ENCODE results near the gene TRIM14. TPM values are rescaled to one million over a fixed set of nuclear protein-coding genes. Genes with fewer than 3 reads are reported as not detected.

Gene TRIM14
- total and polyA plus RNA-seq, 2 of the 13 experiments (the other 11 are each of a cell fraction or from before 2014, with no cell fraction given) = 9.2 to 13.0 TPM

DNA sequence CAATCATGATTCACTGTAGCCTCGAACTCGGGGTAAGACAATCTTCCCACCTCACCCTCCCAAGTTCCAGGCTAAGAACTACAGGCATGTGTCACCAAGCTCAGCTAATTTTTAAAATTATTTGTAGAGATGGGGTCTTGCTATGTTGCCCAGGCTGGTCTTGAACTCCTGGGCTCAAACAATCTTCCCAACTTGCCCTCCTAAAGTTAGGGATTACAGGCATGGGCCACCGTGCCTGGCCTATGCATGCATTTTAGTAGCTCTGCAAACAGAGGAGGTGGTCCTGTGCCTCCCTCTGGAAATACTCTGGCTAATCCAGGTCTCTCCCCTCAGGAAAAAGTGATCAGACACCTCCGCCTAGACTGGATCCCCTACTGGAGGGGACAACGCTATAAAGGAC, 21.5 kb upstream of the TRIM14 start:
- no peak overlapping the region for H3K27ac ChIP-seq (ENCODE audit: extremely low read length, insufficient read depth, low read length)
- no peak overlapping the region for H2AFZ ChIP-seq (ENCODE audit: low read length)
- no peaks in the 10 kb centered on the region for H4K20me1 ChIP-seq (ENCODE audit: insufficient read depth, low read length)
- H3K4me1 ChIP-seq (ENCODE audit: insufficient read depth, low read length) = peaks cover 15% of the 10 kb centered on the region
- in situ Hi-C loops (cut with HindIII; ENCODE audit: extremely low pct_ligation_motif_present, low pct_unique_long_range_greater_than_20kb) (no loop called here), intact Hi-C loops (cut with micrococcal nuclease; ENCODE audit: unreplicated experiment) (no loop called here)
- FAIRE-seq (no peak), ATAC-seq (no peak), DNase-seq (ENCODE audit: low spot score) (no peak)
- H3K79me2 ChIP-seq (ENCODE audit: insufficient read depth, low read length) = no peaks in the 10 kb centered on the region
- POLR2A ChIA-PET = no interaction called here
- no peaks in the 10 kb centered on the region for H3K9me3 ChIP-seq (ENCODE audit: low read length)
- no peak overlapping the region for H3K4me2 ChIP-seq (ENCODE audit: low read depth, low read length)
- BruUV-seq (replicated peaks) = no TSS peak
- H3K27me3 ChIP-seq (ENCODE audit: control insufficient read depth in 1 of 2, insufficient read depth in 2 of 2, low read length in 2 of 2) = no peaks in the 10 kb centered on the region
- CTCF ChIA-PET (ENCODE audit: low intra/inter-chr PET ratio, low total read pairs) = no interaction called here
- H3K4me3 ChIP-seq (replicated peaks in 1 of 3; ENCODE audit: insufficient read depth in 1 of 3, low read depth in 2 of 3, low read length in 3 of 3) = no peak overlapping the region
- TF ChIP-seq ZFP90 (CRISPR knock-in tag; IDR thresholded peaks at IDR 0.05; ENCODE audit: borderline replicate concordance) (no peak), PHF8 (CRISPR knock-in tag; IDR thresholded peaks at IDR 0.05) (no peak), ZNF121 (CRISPR knock-in tag; IDR thresholded peaks at IDR 0.05) (peak; percentile 69; the same call in 1 of the 2 replicates), ZNF367 (CRISPR knock-in tag; IDR thresholded peaks at IDR 0.05; ENCODE audit: borderline replicate concordance) (no peak), CBX2 (IDR thresholded peaks at IDR 0.05; ENCODE audit: low read depth, low read length) (no peak), CBX2 (CRISPR knock-in tag; IDR thresholded peaks at IDR 0.05; ENCODE audit: low read depth) (no peak), ZFP36 (IDR thresholded peaks at IDR 0.05; ENCODE audit: borderline replicate concordance, low read depth, low read length, partially characterized antibody) (no peak)
- no peak overlapping the region for H3K9ac ChIP-seq (ENCODE audit: insufficient read depth, low read depth, low read length)
- peaks cover 4 to 37% of the 10 kb centered on the region in 2 experiments for H3K36me3 ChIP-seq (replicated peaks in 1 of 2; ENCODE audit: control insufficient read depth in 1 of 2, insufficient read depth in 2 of 2, low read length in 2 of 2)
- 96% methylated on average over 5 of the region's 5 CpGs for WGBS (ENCODE audit: low lambda C conversion rate)

DNA sequence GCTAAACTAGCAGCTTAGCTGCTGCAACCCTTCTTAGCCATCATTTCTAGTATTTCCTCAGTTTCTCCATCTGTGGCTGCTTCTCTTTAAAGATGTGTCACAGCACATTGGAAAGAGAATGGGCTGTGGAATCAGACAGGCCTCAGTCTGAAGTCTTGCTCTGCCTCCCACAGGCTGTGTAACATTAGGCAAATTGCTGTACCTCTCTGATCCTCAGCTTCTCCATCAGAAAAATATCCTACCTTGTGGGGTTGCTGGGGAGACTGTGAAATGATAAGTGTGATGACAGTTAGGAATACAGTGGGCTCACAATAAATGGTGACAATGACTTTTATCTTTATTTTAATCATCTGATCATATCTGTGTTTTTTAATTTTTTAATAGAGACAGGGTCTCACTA, 17.5 kb upstream of the TRIM14 start:
- in situ Hi-C loops (cut with HindIII; ENCODE audit: extremely low pct_ligation_motif_present, low pct_unique_long_range_greater_than_20kb) = no loop called here
- ChIA-PET CTCF (ENCODE audit: low intra/inter-chr PET ratio, low total read pairs) (no interaction called here), POLR2A (no interaction called here)
- Histone ChIP-seq H3K27me3 (ENCODE audit: control insufficient read depth in 1 of 2, insufficient read depth in 2 of 2, low read length in 2 of 2) (no peaks in the 10 kb centered on the region), H4K20me1 (ENCODE audit: insufficient read depth, low read length) (no peaks in the 10 kb centered on the region), H3K4me3 (replicated peaks in 1 of 3; ENCODE audit: insufficient read depth in 1 of 3, low read depth in 2 of 3, low read length in 3 of 3) (no peak overlapping the region), H3K27ac (ENCODE audit: extremely low read length, insufficient read depth, low read length) (no peak overlapping the region), H3K36me3 (replicated peaks in 1 of 2; ENCODE audit: control insufficient read depth in 1 of 2, insufficient read depth in 2 of 2, low read length in 2 of 2) (peaks cover 7 to 56% of the 10 kb centered on the region in 2 experiments; a peak in 4 of 5 replicates), H3K79me2 (ENCODE audit: insufficient read depth, low read length) (no peaks in the 10 kb centered on the region), H3K4me2 (ENCODE audit: low read depth, low read length) (no peak overlapping the region), H2AFZ (ENCODE audit: low read length) (no peak overlapping the region), H3K9ac (ENCODE audit: insufficient read depth, low read depth, low read length) (no peak overlapping the region), H3K4me1 (ENCODE audit: insufficient read depth, low read length) (no peaks in the 10 kb centered on the region), H3K9me3 (ENCODE audit: low read length) (no peaks in the 10 kb centered on the region)
- TF ChIP-seq ZNF552 (CRISPR knock-in tag; IDR thresholded peaks at IDR 0.05; ENCODE audit: borderline replicate concordance) (no peak), DNMT1 (CRISPR knock-in tag; IDR thresholded peaks at IDR 0.05) (no peak), ZBTB21 (CRISPR knock-in tag; IDR thresholded peaks at IDR 0.05) (no peak), SPEN (CRISPR knock-in tag; IDR thresholded peaks at IDR 0.05; ENCODE audit: low read depth) (no peak)
- TF ChIP-seq, protein P1, sequence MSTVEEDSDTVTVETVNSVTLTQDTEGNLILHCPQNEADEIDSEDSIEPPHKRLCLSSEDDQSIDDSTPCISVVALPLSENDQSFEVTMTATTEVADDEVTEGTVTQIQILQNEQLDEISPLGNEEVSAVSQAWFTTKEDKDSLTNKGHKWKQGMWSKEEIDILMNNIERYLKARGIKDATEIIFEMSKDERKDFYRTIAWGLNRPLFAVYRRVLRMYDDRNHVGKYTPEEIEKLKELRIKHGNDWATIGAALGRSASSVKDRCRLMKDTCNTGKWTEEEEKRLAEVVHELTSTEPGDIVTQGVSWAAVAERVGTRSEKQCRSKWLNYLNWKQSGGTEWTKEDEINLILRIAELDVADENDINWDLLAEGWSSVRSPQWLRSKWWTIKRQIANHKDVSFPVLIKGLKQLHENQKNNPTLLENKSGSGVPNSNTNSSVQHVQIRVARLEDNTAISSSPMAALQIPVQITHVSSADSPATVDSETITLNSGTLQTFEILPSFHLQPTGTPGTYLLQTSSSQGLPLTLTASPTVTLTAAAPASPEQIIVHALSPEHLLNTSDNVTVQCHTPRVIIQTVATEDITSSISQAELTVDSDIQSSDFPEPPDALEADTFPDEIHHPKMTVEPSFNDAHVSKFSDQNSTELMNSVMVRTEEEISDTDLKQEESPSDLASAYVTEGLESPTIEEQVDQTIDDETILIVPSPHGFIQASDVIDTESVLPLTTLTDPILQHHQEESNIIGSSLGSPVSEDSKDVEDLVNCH (CRISPR knock-in tag; IDR thresholded peaks at IDR 0.05) = no peak
- FAIRE-seq = no peak
- no TSS peak for BruUV-seq (replicated peaks)
- no peak for ATAC-seq
- intact Hi-C loops (cut with micrococcal nuclease; ENCODE audit: unreplicated experiment) = no loop called here
- no peak for DNase-seq (ENCODE audit: low spot score)

Measured in HepG2 (cell line).